ENCODE data around the gene GLO1. TPM values are rescaled to one million over a fixed set of nuclear protein-coding genes. Genes with fewer than 3 reads are reported as not detected.

The GLO1 gene
- polyA plus RNA-seq, 1 donor, result 165 TPM

Other genes starting within 250 kb of the GLO1 start
- 14.5 TPM for gene BTBD9, start 63.2 kb downstream of the GLO1 start, polyA plus RNA-seq (ENCODE audit: insufficient read length)
- gene DNAH8, start 12.2 kb upstream of the GLO1 start, polyA plus RNA-seq (ENCODE audit: insufficient read length), result 0.90 TPM